ENCODE results near the gene PAQR3. TPM values are rescaled to one million over a fixed set of nuclear protein-coding genes. Genes with fewer than 3 reads are reported as not detected.

PAQR3 gene
- total and polyA plus RNA-seq, 10 of the 15 experiments (the other 5 are each of a cell fraction or from before 2014, with no cell fraction given), result 2.2 to 25.4 (median 7.2) TPM

DNA sequence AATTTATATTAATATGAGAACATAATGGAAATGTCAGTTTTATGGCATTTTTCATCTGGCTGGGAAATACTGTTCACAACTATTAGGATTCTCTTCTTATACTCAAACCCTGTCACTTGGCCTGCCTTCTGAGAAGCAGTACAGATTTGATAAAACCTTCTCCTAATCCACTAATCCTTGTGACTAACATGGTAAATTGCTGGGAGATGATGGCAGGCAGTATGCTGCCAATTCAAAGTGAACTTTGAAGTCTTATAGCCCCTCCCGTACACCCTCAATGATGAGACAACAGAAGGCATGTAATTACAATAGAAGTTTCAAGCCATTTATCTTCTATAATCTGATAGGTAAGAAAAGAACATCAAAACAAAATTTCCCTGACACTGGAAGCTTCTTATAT, 36.9 kb downstream of the PAQR3 start:
- 96% methylated on average over 1 of the region's 1 CpG for WGBS (ENCODE audit: insufficient coverage, insufficient replicate concordance, low lambda C conversion rate, missing lambda C conversion rate)
- POLR2A ChIA-PET, result interaction anchor here (0.7 kb wide), 1 partner anchor 343 kb away, joined by 3 read pairs; no protein-coding TSS in a partner anchor
- no peak for TF ChIP-seq MEF2B (IDR thresholded peaks at IDR 0.05; ENCODE audit: partially characterized antibody, poor library complexity, severe bottlenecking)
- no peak for TF ChIP-seq CREM (IDR thresholded peaks at IDR 0.05; ENCODE audit: low read depth)
- TF ChIP-seq RAD21 (IDR thresholded peaks at IDR 0.05; ENCODE audit: insufficient read depth, low read depth, low read length), result no peak
- TF ChIP-seq, protein P1, sequence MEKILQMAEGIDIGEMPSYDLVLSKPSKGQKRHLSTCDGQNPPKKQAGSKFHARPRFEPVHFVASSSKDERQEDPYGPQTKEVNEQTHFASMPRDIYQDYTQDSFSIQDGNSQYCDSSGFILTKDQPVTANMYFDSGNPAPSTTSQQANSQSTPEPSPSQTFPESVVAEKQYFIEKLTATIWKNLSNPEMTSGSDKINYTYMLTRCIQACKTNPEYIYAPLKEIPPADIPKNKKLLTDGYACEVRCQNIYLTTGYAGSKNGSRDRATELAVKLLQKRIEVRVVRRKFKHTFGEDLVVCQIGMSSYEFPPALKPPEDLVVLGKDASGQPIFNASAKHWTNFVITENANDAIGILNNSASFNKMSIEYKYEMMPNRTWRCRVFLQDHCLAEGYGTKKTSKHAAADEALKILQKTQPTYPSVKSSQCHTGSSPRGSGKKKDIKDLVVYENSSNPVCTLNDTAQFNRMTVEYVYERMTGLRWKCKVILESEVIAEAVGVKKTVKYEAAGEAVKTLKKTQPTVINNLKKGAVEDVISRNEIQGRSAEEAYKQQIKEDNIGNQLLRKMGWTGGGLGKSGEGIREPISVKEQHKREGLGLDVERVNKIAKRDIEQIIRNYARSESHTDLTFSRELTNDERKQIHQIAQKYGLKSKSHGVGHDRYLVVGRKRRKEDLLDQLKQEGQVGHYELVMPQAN (conservative IDR thresholded peaks at IDR 0.05), result no peak
- TF ChIP-seq NRF1 (conservative IDR thresholded peaks at IDR 0.05; ENCODE audit: low read depth, low read length), result no peak
- TF ChIP-seq MYB (IDR thresholded peaks at IDR 0.05; ENCODE audit: borderline replicate concordance, low read depth, low read length), result no peak
- no peak for TF ChIP-seq MTA3 (IDR thresholded peaks at IDR 0.05; ENCODE audit: borderline replicate concordance, low read length)
- no peak for TF ChIP-seq KLF5 (IDR thresholded peaks at IDR 0.05; ENCODE audit: partially characterized antibody)
- no peak for TF ChIP-seq NFIC (IDR thresholded peaks at IDR 0.05; ENCODE audit: low read depth, low read length)
- TF ChIP-seq, protein P2, sequence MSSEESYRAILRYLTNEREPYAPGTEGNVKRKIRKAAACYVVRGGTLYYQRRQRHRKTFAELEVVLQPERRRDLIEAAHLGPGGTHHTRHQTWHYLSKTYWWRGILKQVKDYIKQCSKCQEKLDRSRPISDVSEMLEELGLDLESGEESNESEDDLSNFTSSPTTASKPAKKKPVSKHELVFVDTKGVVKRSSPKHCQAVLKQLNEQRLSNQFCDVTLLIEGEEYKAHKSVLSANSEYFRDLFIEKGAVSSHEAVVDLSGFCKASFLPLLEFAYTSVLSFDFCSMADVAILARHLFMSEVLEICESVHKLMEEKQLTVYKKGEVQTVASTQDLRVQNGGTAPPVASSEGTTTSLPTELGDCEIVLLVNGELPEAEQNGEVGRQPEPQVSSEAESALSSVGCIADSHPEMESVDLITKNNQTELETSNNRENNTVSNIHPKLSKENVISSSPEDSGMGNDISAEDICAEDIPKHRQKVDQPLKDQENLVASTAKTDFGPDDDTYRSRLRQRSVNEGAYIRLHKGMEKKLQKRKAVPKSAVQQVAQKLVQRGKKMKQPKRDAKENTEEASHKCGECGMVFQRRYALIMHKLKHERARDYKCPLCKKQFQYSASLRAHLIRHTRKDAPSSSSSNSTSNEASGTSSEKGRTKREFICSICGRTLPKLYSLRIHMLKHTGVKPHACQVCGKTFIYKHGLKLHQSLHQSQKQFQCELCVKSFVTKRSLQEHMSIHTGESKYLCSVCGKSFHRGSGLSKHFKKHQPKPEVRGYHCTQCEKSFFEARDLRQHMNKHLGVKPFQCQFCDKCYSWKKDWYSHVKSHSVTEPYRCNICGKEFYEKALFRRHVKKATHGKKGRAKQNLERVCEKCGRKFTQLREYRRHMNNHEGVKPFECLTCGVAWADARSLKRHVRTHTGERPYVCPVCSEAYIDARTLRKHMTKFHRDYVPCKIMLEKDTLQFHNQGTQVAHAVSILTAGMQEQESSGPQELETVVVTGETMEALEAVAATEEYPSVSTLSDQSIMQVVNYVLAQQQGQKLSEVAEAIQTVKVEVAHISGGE (CRISPR knock-in tag; IDR thresholded peaks at IDR 0.05), result no peak
- no peak for TF ChIP-seq POLR2AphosphoS5 (IDR thresholded peaks at IDR 0.05; ENCODE audit: low read length)
- TF ChIP-seq EGR1 (IDR thresholded peaks at IDR 0.05; ENCODE audit: borderline replicate concordance in 1 of 2, low read depth in 2 of 2, low read length in 2 of 2), result no peak
- no peak for TF ChIP-seq MEF2A (IDR thresholded peaks at IDR 0.05; ENCODE audit: insufficient read depth, low read depth, low read length)
- TF ChIP-seq YY1 (IDR thresholded peaks at IDR 0.05; ENCODE audit: low read depth, low read length), result no peak
- TF ChIP-seq SIN3A (IDR thresholded peaks at IDR 0.05; ENCODE audit: low read depth, low read length), result no peak
- TF ChIP-seq, protein P3, sequence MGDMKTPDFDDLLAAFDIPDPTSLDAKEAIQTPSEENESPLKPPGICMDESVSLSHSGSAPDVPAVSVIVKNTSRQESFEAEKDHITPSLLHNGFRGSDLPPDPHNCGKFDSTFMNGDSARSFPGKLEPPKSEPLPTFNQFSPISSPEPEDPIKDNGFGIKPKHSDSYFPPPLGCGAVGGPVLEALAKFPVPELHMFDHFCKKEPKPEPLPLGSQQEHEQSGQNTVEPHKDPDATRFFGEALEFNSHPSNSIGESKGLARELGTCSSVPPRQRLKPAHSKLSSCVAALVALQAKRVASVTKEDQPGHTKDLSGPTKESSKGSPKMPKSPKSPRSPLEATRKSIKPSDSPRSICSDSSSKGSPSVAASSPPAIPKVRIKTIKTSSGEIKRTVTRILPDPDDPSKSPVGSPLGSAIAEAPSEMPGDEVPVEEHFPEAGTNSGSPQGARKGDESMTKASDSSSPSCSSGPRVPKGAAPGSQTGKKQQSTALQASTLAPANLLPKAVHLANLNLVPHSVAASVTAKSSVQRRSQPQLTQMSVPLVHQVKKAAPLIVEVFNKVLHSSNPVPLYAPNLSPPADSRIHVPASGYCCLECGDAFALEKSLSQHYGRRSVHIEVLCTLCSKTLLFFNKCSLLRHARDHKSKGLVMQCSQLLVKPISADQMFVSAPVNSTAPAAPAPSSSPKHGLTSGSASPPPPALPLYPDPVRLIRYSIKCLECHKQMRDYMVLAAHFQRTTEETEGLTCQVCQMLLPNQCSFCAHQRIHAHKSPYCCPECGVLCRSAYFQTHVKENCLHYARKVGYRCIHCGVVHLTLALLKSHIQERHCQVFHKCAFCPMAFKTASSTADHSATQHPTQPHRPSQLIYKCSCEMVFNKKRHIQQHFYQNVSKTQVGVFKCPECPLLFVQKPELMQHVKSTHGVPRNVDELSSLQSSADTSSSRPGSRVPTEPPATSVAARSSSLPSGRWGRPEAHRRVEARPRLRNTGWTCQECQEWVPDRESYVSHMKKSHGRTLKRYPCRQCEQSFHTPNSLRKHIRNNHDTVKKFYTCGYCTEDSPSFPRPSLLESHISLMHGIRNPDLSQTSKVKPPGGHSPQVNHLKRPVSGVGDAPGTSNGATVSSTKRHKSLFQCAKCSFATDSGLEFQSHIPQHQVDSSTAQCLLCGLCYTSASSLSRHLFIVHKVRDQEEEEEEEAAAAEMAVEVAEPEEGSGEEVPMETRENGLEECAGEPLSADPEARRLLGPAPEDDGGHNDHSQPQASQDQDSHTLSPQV (IDR thresholded peaks at IDR 0.05), result no peak
- no peak for TF ChIP-seq ATF7 (IDR thresholded peaks at IDR 0.05; ENCODE audit: low read depth)

More for the DNA sequence above, 36.9 kb downstream of the PAQR3 start:
- Histone ChIP-seq H3K9ac (ENCODE audit: control insufficient read depth, insufficient read depth, low read length) (no peak overlapping the region), H2AFZ (ENCODE audit: control insufficient read depth, low read depth, low read length) (no peak overlapping the region), H3K4me2 (ENCODE audit: control insufficient read depth, insufficient read depth) (no peak overlapping the region), H3K36me3 (ENCODE audit: control insufficient read depth in 2 of 2, insufficient read depth in 2 of 2, low read length in 1 of 2) (no peaks in the 10 kb centered on the region), H4K20me1 (ENCODE audit: control insufficient read depth, insufficient read depth) (no peaks in the 10 kb centered on the region), H3K79me2 (ENCODE audit: control insufficient read depth, insufficient read depth, low read length) (no peaks in the 10 kb centered on the region), H3K4me3 (no peak overlapping the region), H3K4me1 (ENCODE audit: control insufficient read depth, insufficient read depth, low read length) (no peaks in the 10 kb centered on the region), H3K27ac (ENCODE audit: control insufficient read depth, insufficient read depth) (no peak overlapping the region), H3K27me3 (replicated peaks in 1 of 2; ENCODE audit: control insufficient read depth in 2 of 2, insufficient read depth in 2 of 2, low read length in 1 of 2) (no peaks in the 10 kb centered on the region), H3K9me3 (replicated peaks; ENCODE audit: control insufficient read depth, insufficient read depth, low read length) (no peaks in the 10 kb centered on the region)
- ChIA-PET RAD21 (ENCODE audit: unreplicated experiment) (no interaction called here), SMC1A (ENCODE audit: uncharacterized antibody, unreplicated experiment) (no interaction called here), CTCF (no interaction called here)
- intact Hi-C loops (cut with micrococcal nuclease; ENCODE audit: unreplicated experiment), result no loop called here
- FAIRE-seq, result no peak
- no TSS peak for BruUV-seq (replicated peaks)
- ATAC-seq, result no peak
- DNase-seq (ENCODE audit: low read depth, low spot score), result no peak
- in situ Hi-C loops (cut with MboI), result no loop called here

All from GM12878 (cell line).